ENCODE data around the gene EHD3.

DNA sequence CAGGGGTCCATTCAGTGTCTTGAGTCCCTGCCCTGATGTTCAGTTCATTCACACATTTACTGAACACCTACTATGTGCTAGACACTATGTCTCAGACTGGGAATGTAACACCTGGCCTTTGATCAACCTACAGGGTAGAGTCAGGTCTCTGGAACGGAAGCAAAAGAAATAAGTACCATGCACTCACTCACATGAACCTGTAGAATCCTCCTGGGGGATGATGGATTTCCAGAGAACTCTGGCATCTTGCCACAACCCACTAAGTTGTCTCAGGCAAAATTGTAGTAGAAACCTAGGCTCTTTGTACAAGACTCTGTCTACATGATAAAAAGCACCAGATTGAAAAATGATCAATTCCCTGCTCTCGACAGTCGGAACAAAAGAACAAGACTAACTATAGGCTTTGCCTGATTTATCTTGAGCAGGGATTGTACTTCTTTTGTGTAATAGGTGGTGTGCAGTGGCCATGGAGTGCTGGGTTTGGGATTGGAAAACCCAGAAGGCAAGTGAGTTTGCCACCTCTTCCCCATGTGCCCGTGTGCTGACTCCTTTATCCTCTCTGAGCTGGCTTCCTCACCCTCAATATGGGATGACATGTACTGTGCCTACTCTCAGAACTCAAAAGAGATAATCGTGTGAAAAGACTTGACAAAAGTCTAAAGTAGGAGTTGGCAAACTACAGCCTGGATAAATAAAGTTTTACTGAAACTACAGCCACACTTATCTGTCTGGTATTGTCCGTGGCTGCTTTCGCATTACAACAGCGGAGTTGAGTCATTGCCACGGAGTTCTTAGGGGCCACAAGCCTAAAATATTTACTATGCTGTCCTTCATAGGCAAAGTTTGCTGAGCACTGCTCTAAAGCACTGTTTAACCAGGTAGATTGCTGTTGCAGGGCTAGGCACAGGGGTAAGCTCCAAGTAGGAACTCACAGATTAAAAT is 21.0 kb upstream of the EHD3 start:
- TF ChIP-seq EZH2 (IDR thresholded peaks at IDR 0.05) = no peak
- TF ChIP-seq, protein P1, sequence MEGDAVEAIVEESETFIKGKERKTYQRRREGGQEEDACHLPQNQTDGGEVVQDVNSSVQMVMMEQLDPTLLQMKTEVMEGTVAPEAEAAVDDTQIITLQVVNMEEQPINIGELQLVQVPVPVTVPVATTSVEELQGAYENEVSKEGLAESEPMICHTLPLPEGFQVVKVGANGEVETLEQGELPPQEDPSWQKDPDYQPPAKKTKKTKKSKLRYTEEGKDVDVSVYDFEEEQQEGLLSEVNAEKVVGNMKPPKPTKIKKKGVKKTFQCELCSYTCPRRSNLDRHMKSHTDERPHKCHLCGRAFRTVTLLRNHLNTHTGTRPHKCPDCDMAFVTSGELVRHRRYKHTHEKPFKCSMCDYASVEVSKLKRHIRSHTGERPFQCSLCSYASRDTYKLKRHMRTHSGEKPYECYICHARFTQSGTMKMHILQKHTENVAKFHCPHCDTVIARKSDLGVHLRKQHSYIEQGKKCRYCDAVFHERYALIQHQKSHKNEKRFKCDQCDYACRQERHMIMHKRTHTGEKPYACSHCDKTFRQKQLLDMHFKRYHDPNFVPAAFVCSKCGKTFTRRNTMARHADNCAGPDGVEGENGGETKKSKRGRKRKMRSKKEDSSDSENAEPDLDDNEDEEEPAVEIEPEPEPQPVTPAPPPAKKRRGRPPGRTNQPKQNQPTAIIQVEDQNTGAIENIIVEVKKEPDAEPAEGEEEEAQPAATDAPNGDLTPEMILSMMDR (IDR thresholded peaks at IDR 0.05) = no peak
